CD4-positive, alpha-beta T cell treated with Interleukin-6 for 4 hours (primary cell): ENCODE data around the gene NRAP.

Source experiments
- DNase-seq: peaks from one replicate; pipeline ENCODE4 v3.0.0-alpha.2; 2020; ENCODE audit warnings: mixed read lengths

NRAP gene, protein sequence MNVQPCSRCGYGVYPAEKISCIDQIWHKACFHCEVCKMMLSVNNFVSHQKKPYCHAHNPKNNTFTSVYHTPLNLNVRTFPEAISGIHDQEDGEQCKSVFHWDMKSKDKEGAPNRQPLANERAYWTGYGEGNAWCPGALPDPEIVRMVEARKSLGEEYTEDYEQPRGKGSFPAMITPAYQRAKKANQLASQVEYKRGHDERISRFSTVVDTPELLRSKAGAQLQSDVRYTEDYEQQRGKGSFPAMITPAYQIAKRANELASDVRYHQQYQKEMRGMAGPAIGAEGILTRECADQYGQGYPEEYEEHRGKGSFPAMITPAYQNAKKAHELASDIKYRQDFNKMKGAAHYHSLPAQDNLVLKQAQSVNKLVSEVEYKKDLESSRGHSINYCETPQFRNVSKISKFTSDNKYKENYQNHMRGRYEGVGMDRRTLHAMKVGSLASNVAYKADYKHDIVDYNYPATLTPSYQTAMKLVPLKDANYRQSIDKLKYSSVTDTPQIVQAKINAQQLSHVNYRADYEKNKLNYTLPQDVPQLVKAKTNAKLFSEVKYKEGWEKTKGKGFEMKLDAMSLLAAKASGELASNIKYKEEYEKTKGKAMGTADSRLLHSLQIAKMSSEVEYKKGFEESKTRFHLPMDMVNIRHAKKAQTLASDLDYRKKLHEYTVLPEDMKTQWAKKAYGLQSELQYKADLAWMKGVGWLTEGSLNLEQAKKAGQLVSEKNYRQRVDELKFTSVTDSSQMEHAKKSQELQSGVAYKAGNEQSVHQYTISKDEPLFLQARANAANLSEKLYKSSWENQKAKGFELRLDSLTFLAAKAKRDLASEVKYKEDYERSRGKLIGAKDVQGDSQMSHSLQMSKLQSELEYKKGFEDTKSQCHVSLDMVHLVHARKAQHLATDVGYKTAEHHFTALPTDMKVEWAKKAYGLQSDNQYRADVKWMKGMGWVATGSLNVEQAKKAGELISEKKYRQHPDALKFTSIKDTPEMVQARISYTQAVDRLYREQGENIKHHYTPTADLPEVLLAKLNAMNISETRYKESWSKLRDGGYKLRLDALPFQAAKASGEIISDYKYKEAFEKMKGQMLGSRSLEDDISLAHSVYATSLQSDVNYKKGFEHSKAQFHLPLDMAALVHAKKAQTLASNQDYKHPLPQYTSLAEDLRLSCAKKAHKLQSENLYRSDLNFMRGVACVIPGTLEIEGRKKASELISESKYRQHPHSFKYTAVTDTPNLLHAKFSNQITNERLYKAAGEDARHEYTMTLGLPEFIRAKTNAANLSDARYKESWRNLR (N-terminal part only)

DNA sequence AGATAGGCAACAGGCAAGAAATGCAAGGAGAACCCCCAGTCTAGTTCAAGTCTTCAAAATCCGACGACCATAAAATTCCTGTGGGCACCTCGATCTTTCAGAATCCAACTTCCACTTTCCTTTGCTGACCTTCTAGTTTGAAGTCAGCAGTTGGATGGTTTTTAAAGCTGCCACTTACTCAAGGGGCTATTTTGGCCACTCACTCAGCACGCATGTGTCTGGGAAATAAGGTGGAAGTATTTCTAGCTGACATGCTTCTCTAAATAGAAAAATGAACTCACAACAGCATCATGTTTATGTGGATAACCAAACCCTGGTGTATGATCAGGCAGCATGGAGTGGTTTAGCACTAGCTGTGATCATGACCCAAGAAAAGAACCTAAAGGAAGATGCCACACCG is at the start of gene NRAP:
Gene NRAP (minus strand): TSS at position 134 of the 400 bp plus-strand sequence. CDS start 159 bp downstream, outside the sequence.
- DNase-seq: no peak

DNA sequence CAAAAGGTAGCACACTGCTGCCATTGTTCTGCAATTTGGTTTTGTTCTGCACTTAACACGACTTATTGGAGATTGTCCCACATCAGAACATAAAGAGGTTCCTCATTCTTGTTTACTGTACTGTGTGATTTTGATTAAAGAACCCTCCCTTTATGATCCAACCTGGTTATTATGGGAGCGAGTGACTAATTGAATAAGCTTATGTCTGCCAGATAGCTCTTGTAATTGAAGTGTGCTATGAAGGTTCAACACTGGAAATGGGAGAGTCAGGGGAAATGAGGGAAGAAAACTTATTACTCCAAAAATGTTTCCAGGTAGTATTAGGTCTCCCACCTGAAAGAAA is 49.8 kb upstream of the NRAP start:
- DNase-seq: no peak

DNA sequence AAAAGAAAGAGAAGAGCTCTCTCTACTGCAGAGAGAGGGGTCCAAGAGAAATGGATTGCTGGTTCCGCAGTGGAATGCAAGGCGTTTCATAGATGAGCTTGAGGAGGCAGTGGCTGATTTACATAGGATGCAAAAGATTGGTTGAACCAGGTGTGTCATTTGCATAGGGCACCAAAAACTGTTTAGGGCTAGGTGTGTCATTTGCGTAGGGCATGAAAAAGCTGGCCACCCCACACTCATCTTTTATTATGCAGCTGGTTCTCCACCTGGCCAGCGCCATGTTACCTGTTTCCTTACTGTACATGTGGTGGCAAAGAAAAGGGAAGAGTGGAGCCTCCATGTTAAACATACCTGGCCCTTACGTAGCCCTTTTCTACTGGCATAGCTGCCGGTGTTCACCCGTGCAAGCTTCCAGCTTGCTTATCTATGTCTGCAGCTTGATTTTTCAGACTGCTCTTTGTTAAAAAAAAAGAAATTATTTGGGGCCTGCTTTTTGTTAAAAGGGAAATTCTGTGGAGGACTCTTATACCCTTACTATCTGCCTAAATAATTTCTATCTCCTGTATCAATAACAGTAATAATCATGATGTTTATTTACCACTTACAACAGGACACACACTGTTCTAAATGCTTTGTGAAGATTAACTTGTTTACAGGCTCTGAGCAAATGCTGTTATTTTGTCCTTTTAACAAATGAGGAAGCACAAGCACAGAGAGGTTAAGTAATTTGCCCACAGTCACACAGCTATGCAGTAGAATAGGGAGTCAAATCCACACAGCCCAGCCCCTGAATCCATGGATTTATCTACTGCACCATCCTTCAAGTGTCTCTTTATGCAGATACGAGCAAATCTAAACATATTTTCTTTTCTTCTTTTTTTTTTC is 49.2 kb upstream of the NRAP start:
- DNase-seq: no peak

DNA sequence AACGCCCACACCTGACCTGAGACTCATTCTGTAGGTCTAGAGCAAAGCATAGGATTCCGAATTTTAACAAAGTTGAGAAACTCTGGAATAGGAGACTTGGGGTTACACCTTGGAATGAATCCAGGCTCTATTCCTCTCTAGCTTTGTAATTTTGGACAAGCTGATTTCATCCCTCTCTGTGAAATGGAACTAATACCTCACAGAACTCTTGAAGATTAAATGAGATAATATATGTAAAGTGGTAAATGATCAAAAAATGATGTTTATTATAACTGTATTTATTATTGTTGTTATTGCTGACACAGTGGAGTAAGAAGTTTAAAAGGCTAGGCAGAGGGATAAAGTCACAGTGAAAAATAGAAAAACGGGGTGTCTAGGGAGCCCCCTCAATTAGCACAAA is 48.2 kb upstream of the NRAP start:
- DNase-seq: no peak

DNA sequence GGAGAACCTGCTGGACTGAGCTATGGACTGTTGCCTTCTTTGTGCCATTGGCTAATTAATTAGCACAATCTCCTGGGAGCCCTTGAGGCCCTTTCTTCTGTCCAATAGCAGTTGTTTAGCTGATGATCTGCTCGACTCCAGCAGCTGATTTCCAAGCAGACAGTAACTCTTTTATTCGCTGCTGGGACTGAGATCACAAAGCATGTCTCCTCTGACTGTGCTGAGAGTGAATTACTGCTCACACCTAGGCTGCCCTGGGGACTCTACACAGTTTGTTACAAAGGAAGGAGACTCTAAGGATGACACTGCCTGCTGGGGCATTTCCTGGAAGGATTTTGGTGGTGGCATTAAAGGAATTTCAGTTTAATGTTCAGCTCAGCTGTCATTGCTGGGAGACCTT is 47.3 kb upstream of the NRAP start:
- DNase-seq: no peak

DNA sequence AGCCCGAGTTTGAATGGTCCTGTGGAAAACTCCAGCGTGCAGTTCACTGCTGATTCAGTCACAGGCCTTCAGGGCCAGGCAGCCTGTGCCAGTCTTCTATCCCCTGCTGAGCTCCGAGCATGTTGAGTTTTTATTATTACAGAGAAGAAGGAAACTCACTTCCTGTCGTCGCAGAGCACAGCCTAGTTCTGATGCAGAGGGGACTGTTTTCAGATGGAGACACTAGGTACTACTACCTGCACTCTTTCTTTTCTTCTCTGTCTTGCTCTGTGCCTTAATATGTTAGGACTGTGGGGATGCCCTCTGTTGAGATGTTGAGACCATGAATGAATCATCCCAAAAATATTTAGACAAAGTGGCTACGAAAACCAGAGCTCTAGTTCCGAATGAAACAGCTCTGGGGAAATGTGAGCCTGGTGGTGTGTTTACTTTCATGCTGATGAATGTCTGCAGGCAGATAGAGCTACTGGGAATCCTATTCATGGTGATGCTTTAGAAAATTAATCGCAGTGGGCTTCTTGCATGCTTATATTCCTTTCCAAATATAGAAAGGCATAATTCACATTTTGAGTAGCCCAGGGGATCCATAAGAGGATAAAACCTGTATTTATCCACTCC is 45.5 kb upstream of the NRAP start:
- DNase-seq: no peak

DNA sequence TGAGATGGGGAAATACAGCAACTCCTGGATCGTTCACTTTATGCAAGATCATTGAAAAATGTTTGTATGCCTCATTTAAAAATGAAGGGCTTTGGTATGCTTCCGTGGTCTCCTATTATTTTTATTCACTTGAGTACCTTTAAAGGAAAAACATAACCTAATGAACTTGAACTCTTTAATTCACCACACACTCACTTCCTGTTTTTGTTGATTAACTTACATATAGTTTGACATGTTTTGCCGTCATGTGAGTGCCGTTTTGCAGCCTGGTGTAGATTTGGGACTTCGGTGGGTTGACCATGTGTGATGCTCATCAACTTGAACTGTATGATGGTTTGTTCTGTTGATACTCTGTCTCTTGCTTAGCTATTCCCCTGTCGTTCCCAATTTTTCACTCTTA is 44.8 kb upstream of the NRAP start:
- DNase-seq: no peak

DNA sequence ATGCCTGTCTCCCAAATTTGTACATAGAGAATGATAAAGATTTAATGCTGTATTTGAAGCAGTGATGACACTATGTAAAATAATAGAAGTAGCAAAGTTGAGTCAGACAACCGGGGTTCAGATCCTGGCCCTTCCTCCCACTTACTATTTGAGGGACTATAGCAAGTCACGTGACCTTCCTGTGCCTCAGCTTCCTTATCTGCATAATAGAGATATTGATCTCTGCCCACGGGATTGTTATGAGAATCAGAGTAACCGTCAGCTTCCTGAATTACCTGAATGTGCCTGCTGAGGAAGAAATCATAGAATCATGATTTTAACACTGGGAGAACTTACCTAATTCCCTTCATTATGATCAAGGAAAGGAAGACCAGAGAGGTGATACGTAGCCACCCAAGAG is 42.8 kb upstream of the NRAP start:
- DNase-seq: no peak

DNA sequence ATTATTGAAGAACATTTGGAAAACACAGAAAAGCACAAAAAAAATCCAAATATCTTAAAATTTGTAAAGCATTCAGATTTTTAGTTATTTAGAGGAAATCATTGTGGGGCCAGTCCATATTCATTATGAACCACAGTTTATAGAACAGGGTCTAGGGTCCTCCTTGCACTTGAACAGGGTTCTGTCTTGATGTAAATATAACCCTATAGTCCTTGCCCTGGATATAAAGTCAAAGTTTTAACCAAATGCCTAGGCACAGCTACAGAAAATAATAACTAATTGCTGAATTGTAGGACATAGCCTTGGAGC is 41.5 kb upstream of the NRAP start:
- no peak for DNase-seq

DNA sequence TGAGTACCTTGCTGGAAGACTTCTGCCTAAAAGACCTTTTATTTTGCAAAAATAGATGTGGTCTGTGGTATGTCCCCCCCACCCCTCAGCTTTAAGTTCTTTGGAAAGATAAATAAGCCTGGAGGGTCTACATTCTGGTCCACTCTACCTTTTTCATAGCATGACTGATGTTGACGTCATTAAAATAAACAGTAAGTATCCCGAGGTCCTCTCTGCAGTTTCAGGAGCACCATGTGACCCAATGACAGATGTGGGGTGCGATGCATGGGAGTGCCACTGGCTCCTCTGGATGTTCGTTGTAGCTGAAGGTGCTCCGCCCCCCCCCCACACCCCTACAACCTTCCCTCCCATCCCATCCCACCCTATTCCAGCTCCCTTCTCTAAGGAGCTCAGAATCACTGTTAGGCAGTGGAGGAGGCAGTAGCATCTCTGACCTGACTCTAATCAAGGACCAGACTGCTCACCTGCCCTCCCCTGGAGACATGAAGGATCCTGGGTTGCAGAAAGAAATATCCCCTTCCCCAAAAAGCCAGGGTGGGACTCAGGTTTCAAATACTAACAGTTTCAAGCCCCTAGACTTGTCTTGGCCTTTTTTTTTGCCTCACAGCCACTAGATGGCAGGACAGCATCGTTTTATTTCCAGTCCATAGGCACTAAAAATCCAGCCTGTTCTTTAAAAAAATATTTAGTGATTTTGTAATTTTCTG is 40.9 kb upstream of the NRAP start:
- DNase-seq: peak; percentile 20

DNA sequence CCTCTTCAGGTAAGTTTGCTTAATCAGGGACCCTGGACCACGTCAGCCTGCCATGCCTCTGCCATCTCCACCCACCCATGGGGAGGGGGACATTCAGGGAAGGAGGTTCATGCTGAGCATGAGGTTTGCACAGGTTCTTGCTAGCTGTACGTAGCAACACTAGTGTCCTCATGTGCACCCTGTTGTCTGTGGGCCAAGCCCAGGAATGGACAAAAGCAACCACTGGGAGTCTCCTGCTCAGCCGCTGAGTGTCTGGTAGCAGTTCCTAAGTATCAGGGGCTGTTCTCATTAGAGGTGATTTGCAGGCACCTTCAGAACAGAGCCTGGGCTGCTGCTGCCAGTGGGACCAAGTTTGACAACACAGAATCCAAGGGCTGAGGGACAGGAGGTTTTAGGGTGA is 33.8 kb upstream of the NRAP start:
- DNase-seq: no peak

DNA sequence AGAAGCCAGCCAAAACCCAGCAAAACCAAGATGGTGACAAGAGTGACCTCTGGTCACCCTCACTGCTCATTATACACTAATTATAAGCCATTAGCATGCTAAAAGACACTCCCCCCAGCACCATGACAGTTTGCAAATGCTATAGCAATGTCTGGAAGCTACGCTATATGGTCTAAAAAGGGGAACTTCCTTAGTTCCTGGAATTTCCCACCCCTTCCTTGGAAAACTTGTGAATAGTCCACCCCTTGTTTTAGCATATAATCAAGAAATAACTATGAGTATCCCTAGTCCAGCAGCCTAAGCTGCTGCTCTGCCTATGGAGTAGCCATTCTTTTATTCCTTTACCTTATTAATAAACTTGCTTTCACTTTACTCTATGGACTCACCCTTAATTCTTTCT is 31.9 kb upstream of the NRAP start:
- DNase-seq: no peak

DNA sequence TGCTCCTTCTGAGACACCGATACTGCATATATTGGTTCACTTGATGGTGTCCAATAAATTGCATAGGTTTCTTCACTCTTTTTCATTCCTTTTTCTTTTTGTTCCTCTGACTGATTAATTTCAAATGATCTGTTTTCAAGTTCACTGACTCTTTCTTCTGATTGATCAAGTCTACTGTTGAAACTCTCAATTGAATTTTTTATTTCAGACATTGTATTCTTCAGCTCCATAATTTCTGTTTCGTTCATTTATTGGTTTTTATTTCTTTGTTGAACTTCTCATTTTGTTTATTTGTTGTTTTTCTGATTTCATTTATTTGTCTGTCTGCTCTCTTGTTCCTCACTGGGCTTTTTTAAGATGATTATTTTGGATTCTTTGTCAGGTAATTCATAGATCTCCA is 29.5 kb upstream of the NRAP start:
- DNase-seq: no peak

DNA sequence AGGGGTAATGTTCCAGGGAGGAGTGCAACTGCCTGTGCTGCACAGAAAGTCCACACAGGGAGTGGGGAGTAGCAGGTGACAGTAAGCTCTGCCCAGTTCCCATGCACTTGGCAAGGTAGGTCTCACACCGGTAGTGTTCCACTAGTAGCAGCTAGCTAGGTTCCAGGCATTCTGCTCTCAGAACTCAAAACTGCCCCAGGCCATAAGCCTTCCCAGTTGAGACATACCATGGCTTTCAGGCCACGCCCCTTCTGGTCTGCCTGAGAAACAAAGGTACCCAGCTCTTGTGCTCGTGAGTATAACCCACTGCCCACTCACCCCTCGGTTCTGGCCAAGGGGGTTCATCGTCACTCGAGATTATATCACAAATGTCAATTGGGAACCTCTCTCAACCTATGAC is 28.4 kb upstream of the NRAP start:
- DNase-seq: no peak

DNA sequence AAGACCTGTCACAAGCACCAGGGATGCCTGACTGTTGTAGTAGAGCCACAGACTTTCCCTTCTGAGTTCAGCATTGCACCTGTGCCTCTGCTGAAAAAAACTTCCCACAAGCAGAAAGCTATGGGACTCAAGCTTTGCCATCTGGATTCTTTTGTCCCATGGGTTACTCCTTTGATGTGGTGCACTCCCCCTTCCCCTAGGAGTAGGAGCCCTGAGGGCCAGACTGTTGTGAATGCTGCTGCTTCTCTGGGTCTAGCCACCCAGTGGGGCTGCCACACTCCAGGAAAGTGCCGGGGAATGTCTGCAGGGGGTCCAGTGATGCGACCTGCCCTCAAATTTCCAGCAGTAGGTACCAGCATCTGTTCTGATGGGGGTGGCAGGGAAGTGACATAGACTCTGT is 27.5 kb upstream of the NRAP start:
- no peak for DNase-seq

DNA sequence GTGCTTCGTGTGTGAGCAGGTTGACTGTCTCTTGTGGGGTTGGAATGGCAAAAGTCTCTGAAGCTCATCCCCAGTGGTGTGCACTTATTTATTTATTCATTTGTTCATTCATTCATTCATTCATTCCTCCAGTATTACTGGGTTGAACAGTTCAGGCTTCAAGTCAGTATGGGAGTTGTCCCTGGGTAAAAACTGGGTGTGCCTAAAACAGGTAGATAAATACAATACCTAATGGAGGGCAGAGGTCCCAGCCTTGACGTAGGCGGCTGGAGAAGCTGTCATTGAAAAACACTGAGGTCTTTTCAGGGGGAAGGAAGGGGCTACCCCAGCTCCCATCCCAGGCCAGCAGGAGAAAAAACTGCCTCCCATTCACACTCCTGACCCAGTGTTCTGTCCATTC is 26.9 kb upstream of the NRAP start:
- DNase-seq: no peak

DNA sequence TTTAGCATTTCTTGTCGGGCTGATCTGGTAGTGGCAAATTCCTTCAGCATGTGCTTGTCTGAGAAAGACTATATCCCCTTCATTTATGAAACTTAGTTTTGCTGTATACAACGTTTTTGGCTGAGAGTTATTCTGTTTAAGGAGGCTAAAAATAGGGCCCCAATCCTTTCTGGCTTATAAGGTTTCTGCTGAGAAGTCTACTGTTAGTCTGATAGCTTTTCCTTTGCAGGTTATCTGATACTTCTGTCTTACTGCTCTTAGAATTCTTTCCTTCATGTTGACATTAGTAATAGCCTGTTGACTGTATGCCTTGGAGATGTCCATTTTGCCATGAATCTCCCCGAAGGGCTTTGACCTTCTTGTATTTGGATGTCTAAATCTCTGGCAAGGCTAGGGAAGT is 25.7 kb upstream of the NRAP start:
- DNase-seq: no peak

DNA sequence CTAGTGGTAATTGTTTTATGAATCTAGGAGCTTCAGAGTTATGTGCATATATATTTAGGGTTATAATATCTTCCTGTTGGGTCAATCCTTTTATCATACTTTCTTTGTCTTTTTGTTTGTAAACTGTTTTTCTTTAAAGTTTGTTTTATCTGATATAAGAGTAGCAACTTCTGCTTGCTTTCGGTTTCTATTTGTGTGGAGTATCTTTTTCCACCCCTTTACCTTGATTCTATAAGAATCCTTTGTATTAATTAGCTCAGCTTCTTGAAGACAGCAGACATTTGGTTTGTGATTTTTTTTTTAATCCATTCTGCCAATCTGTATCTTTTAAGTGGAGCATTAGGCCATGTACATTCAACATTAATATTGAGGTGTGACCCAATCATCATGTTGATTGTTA is 25.2 kb upstream of the NRAP start:
- DNase-seq: no peak

DNA sequence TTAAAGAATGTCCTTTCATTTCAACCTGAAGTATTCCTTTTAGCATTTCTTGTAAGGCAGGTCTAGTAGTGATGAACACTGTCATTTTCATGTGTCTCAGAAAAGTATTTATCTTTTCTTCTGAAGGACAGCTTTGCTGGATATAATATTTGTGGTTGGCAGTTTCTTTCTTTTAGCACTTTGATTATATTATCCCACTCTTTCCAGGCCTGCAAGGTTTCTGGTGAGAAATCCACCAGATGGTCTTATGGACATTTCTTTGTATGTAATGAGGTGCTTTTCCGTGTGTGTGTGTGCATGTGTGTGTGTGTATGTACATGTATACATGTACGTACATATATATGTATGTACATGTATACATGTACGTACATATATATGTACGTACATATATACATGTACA is 23.2 kb upstream of the NRAP start:
- no peak for DNase-seq

DNA sequence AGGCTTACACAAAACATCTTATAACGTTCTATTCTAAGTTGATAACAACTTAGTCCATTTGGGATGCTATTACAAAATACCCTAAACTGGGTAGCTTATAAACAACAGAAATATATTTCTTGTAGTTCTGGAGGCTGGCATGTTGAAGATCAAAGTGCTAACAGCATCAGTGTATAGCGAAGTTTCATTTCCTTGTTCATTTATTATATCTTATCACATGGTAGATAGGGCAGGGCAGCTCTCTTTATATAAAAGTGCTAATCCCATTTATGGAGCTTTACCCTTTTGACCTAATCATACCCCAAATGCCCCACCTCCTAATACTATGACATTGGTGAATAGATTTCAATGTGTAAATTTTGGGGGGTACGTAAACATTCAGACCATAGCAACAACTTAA is 22.2 kb upstream of the NRAP start:
- DNase-seq: no peak

DNA sequence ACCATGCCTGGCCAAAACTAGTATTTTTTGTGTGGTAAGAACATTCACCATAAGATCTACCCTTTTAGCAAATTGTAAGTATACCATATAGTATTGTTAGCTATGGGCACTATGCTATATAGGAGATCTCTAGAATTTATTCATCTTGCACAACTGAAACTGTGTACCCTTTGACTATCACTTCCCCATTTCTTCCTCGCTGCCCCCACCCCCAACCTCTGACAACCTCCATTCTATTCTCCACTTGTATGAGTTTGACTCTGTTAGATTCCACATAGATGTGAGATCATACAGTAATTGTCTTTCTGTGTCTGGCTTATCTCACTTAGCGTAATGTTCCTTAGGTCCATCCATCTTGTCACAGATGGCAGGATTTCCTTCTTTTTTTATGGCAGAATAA is 19.5 kb upstream of the NRAP start:
- no peak for DNase-seq
